NCI-H1417 (cell line): ENCODE data around the gene SOX1.
A peak's percentile ranks its signal among the peaks of the same experiment; 100 is the strongest.

Experiments used
- DNase-seq, 3 experiments: peaks; one replicate each; lab custom pipeline; 2025; lab: John Stamatoyannopoulos, UW

Gene SOX1

DNA sequence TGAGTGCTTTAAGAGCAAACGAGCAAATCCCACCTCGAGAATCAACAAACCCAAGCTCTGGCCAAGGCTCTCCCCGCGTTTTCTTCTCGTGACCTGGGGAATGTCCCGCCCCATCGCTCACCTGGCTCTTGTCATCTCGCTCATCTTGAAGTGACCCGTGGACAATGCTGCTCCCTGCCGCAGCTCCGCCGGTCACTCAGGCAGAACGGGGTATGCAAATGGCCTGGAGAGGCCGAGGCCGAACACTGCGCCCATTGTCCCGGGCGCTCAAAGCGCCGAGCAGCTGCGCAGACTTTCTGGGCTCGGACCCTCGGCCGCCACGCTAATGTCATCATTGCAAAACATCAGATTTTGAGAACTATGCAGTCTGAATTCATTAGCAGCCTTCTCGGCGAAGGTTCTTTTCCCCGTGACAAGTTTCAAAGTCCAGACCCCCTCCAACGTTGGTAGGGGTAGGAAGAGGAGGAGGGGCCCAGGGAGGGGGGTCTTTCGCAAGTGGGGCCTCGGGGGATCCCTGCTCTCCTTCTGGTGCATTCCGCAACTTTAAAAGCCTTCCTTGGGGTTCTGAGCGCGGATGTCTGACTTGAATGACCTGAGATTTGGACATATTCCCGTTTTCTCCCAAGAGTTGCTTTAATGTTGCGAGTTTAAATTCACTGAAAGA is 39.7 kb downstream of the SOX1 start:
- peak in 1 of 3 experiments; percentile 70 for DNase-seq

DNA sequence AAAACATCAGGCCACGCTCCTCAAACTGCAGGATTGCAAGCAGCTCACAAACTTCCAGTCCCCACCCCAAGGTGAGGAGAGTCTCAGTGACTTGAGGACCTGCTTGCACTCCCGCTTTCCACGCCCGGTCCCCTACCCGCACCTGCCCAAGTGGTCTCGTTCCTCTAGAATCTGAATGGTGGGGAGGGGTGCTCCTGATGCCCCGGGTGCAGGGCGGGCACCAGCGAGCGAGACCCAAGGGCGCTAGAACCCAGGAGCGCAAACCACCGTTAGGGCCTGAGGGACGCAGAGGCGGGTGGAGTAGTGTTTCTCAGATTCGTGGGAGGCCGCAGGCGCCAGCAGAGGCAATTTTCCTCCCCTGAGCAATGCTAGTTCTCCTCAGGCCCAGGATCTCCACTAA is 40.3 kb downstream of the SOX1 start:
- no peak for DNase-seq

DNA sequence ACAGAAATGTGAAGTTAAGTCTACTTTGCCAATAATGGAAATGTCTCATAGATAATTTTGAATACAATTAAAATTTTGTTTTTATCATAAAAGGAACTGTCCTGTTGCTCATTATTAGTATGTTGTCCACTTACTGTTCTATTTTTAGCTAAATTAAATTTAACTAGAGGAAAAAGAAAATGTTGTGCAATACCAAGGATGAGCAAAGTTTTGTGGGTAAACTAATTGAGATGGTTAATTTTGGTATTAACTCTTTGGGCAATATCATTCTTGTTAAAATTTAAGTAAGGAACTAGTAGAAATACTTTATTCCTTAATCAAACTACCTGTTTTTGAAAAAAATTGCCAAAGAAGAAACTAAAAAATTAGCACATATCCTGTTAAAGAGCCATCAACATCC is 43.5 kb downstream of the SOX1 start:
- DNase-seq = no peak

- no peak for DNase-seq
Observed at GRCh38 chr13:112111239-112111857, 44.4 kb downstream of the SOX1 start.

GRCh38 chr13:112112534-112113276 is 45.8 kb downstream of the SOX1 start:
- DNase-seq = peak in 2 of 3 experiments; percentile 42 to 59

DNA sequence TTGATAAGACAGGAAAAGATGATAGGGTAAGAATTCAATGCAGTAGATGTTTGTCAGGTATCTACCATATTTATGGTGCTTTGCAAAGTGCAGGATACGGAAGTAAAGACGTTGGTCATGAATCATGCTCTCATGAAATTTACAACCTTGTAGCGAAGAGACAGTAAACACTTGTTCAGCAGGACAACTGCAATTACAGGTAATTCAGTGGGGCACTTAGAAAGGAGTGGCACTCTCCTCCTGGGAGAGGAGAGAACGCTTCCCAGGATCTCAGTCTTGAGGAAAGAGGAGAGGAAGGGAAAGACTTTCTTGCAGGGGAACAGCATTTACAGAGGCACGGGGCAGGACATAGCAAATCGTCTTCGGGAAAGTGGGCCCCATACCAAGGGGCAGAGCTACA is 46.4 kb downstream of the SOX1 start:
- peak; percentile 71 to 96 (median 93) for DNase-seq

DNA sequence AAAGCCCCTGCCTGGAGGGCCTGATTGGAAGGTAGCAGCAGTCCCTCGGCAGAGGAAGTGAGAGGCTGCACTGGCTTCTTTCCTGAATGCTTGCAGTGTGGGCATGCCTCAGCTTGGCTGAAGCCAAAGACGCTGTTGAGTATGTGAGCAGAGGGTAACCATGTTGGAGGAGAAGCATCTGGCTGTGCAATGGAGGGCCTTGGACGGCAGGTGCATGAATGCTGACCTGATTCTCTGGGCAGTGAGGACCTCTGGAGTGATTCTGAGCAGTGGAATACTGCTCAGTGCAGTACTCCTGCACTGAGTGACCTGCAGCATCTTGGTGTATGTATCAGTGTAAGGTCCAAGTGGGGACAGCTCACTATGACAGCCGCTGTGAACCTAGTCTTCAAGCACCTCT is 46.9 kb downstream of the SOX1 start:
- DNase-seq = peak in 1 of 3 experiments; percentile 49

GRCh38 chr13:112114391-112114790 is 47.4 kb downstream of the SOX1 start:
- DNase-seq = no peak

GRCh38 chr13:112115403-112116091 is 48.6 kb downstream of the SOX1 start:
- DNase-seq = no peak

DNA sequence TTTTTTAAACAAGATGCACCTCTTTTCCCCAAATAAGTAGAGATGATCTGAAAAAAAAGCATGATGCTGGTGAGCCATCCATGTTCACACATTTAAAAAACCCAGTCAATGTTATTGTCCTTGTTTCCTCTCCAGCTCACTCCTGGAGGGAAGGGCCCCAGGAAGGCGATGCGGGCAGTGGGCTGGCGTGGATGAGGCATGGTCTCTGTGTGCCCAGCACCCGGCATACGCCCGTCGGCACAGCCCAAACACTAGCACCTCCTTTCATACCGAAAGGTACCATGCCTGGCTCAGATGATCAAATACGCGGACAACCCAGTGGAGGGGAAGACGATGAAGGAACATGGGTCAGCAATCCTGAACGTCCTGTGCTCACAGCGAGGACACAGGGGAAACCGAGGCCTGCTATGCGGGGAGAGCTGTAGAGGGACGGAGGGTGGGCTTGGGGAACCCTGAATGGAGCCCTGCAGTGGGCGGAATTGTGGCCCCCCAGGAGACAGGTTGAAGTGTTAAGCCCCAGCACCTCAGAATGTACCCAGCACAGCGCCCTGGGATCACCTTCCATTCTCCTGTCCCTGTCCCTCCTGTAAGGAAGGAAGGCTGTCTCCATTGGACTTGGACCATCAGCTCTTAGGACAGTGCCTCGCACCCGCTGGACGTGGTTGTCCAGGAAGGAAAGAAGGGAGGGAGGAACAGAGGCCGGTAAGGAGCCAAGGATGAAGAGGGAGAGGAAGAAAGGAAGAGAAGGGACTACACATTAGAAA is 49.4 kb downstream of the SOX1 start:
- no peak for DNase-seq

DNA sequence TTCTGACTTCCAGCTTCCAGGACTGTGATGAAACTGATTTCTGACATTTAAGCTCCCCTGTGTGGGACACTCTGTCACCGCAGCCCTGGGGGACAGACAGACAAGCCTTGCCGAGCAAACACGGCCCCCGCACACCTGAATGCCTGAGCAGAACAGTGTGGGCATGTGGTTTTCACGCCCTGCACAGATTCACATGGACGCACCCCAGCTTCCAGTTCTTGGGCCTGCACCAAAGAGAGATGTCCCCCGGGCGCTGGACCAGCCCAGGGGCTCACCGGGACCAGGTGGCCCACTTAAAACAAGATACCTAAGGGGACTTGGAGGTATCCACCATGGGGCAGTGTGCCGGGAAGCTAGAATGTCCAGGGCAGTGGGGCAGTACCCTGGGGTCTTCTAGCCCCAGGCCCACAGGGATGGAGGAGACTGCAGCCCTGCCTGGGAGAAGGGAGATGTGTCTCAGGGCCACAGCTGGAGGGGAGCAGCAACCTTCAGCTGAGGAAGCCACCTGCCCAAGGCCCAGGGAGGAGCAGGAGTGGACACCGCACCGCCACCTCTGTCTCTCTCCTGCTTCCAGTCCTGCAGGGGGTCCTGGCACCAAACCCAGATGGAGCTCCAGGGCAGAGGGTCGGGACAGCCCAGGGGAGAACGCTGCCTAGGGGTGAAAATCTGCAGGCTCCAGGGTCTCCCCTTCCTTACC is 50.5 kb downstream of the SOX1 start:
- DNase-seq = no peak

GRCh38 chr13:112117955-112118302 is 51.0 kb downstream of the SOX1 start:
- no peak for DNase-seq

GRCh38 chr13:112118451-112119064 is 51.6 kb downstream of the SOX1 start:
- no peak for DNase-seq

GRCh38 chr13:112119192-112120030 is 52.5 kb downstream of the SOX1 start:
- no peak for DNase-seq

- DNase-seq = no peak
Observed at GRCh38 chr13:112120031-112120373, 53.1 kb downstream of the SOX1 start.
